Endothelial cell of umbilical vein (primary cell): Measurements from ENCODE around the gene FANK1. TPM values are rescaled to one million over a fixed set of nuclear protein-coding genes. Genes with fewer than 3 reads are reported as not detected.

Source experiments
- BruUV-seq: library from RNA; stranded (reverse); fragments of 400-500 nt; replicated peaks from 2 replicates; lab custom pipeline; 2021; lab: Mats Ljungman, UMichigan
- CTCF ChIA-PET: fragments of 300-600, 350-600 bp; sonication (Branson Sonifier 250); formaldehyde crosslinking; loops from one replicate; lab custom pipeline; 2021; ENCODE audit warnings: antibody characterized with exemption, inconsistent platforms; lab: Charles Lee
- POLR2A ChIA-PET: fragments of 300-600, 350-600 bp; sonication (Branson Sonifier 250); formaldehyde crosslinking; loops from one replicate; lab custom pipeline; 2021; ENCODE audit warnings: antibody characterized with exemption, inconsistent platforms; lab: Charles Lee
- DNase-seq: peaks from one replicate; pipeline ENCODE4 v3.0.0-alpha.2; 2011; ENCODE audit warnings: low read depth, low spot score
- FAIRE-seq: peaks from 2 replicates; lab custom pipeline; 2011; peaks lifted over from hg19 to GRCh38; lab: Jason Lieb, UNC
- H2AFZ ChIP-seq: 2 replicates; pipeline ENCODE4 v1.6.0; 2012; ENCODE audit warnings: low read depth, low read length, control low read depth, inconsistent platforms
- H3K27ac ChIP-seq: 2 replicates; pipeline ENCODE4 v1.5.1; 2011; ENCODE audit warnings: low read depth, mild to moderate bottlenecking, control low read depth, low read length, moderate library complexity; ENCODE audit not compliant: insufficient read depth
- H3K27me3 ChIP-seq, 2 experiments: 2 replicates each; pipeline versions ENCODE4 v1.6.0 to v1.6.1; 2011; ENCODE audit warnings: low read length in 2 of 2, mixed read lengths in 1 of 2; ENCODE audit not compliant: control insufficient read depth in 2 of 2, insufficient read depth in 2 of 2
- H3K36me3 ChIP-seq, 2 experiments: 2 replicates in 1 of 2; 3 replicates in 1 of 2; pipeline ENCODE4 v1.5.1; 2011; ENCODE audit warnings: low read length in 2 of 2, mild to moderate bottlenecking in 1 of 2, moderate library complexity in 1 of 2; ENCODE audit not compliant: control insufficient read depth in 2 of 2, insufficient read depth in 2 of 2; ENCODE audit errors: extremely low read depth in 1 of 2
- H3K4me1 ChIP-seq: 3 replicates; pipeline ENCODE4 v1.5.1; 2011; ENCODE audit warnings: mild to moderate bottlenecking, low read length; ENCODE audit not compliant: control insufficient read depth, insufficient read depth; ENCODE audit errors: extremely low read depth
- H3K4me2 ChIP-seq: 2 replicates; pipeline ENCODE4 v1.6.1; 2011; ENCODE audit warnings: low read length, control low read depth, mixed read lengths; ENCODE audit not compliant: insufficient read depth
- H3K4me3 ChIP-seq, 3 experiments: fragments of 200-600 bp in 1 of 3; sonication (generic), shearing (Covaris generic) in 1 of 3; replicated peaks in 1 of 3; 2 replicates each; pipeline ENCODE4 v1.5.1; 2011 to 2016; ENCODE audit warnings: control low read depth in 3 of 3, low read length in 3 of 3, mild to moderate bottlenecking in 2 of 3, inconsistent platforms in 1 of 3, low read depth in 1 of 3, moderate library complexity in 1 of 3; ENCODE audit not compliant: insufficient read depth in 1 of 3
- H3K79me2 ChIP-seq: 2 replicates; pipeline ENCODE4 v1.6.0; 2012; ENCODE audit warnings: low read length, inconsistent platforms; ENCODE audit not compliant: control insufficient read depth, insufficient read depth
- H3K9ac ChIP-seq: replicated peaks from 2 replicates; pipeline ENCODE3; 2011; ENCODE audit warnings: low read length, control low read depth; ENCODE audit not compliant: insufficient read depth; ENCODE audit errors: extremely low read depth
- H3K9me1 ChIP-seq: replicated peaks from 3 replicates; pipeline ENCODE4 v1.6.0; 2011; ENCODE audit warnings: mild to moderate bottlenecking, low read length; ENCODE audit not compliant: control insufficient read depth, insufficient read depth; ENCODE audit errors: extremely low read depth
- H3K9me3 ChIP-seq: replicated peaks from 2 replicates; pipeline ENCODE4 v1.5.1; 2012; ENCODE audit warnings: low read length, inconsistent platforms; ENCODE audit not compliant: control insufficient read depth, insufficient read depth
- H4K20me1 ChIP-seq: replicated peaks from 2 replicates; pipeline ENCODE3; 2011; ENCODE audit warnings: mild to moderate bottlenecking, low read length; ENCODE audit not compliant: control insufficient read depth, insufficient read depth; ENCODE audit errors: extremely low read depth
- EZH2 ChIP-seq: IDR thresholded peaks from 2 replicates; pipeline ENCODE4 v1.6.1; 2012; ENCODE audit warnings: borderline replicate concordance, low read depth, mild to moderate bottlenecking, moderate library complexity, low read length, inconsistent platforms; ENCODE audit not compliant: severe bottlenecking
- FOS ChIP-seq: IDR thresholded peaks from 2 replicates; pipeline ENCODE4 v1.6.1; 2011; ENCODE audit warnings: mild to moderate bottlenecking, low read length, moderate library complexity, borderline replicate concordance; ENCODE audit not compliant: insufficient read depth
- GATA2 ChIP-seq: IDR thresholded peaks from 2 replicates; pipeline ENCODE4 v1.7.0; 2011; ENCODE audit warnings: low read depth, mild to moderate bottlenecking, moderate library complexity, mixed read lengths, low read length; ENCODE audit not compliant: insufficient read length, insufficient read depth
- JUN ChIP-seq: IDR thresholded peaks from 2 replicates; pipeline ENCODE4 v1.6.1; 2011; ENCODE audit warnings: borderline replicate concordance, low read depth; ENCODE audit not compliant: insufficient read length, insufficient read depth
- MYC ChIP-seq: IDR thresholded peaks from one replicate; pipeline ENCODE4 v1.6.1; 2011; ENCODE audit warnings: mild to moderate bottlenecking, low read depth, low read length
- POLR2A ChIP-seq: IDR thresholded peaks from 2 replicates; pipeline ENCODE4 v1.6.1; 2012; ENCODE audit warnings: low read depth, mild to moderate bottlenecking, control low read depth, low read length
- POLR2AphosphoS5 ChIP-seq: IDR thresholded peaks from 2 replicates; pipeline ENCODE4 v1.6.1; 2012; ENCODE audit warnings: low read depth, mild to moderate bottlenecking, control low read depth, low read length, moderate library complexity; ENCODE audit not compliant: insufficient read depth
- dilution Hi-C: fragments of 300-500 bp; cut with MboI; formaldehyde crosslinking; loops from one replicate; pipeline ENCODE4 v1.15.0; 2019; ENCODE audit warnings: low sequenced_read_pairs; ENCODE audit not compliant: extremely low pct_ligation_motif_present
- intact Hi-C: fragments of 100-400 bp; cut with micrococcal nuclease; formaldehyde crosslinking; loops from one replicate; pipeline ENCODE4 v1.10.0; 2022
- polyA plus RNA-seq, 4 experiments: library from polyadenylated mRNA; depleted of rRNA in 3 of 4; stranded (reverse) in 3 of 4; unstranded in 1 of 4; fragments of >200 nt; gene quantifications; 2 replicates each; pipeline versions ENCODE4 v1.2.1 to v1.2.3, GENCODE V29; 2011 to 2012; ENCODE audit warnings: missing spikeins in 1 of 4
- total RNA-seq: library from RNA; stranded (reverse); gene quantifications from 2 replicates; pipeline ENCODE4 v1.2.3, GENCODE V29; 2021
- TF ChIP-seq, protein P1 (sequence below), 2 donors: IDR thresholded peaks; 1 replicate in 1 of 2; 2 replicates in 1 of 2; pipeline ENCODE4 v1.5.1; 2011; ENCODE audit warnings: low read length in 2 of 2, mild to moderate bottlenecking in 2 of 2, moderate library complexity in 2 of 2, control low read depth in 1 of 2, inconsistent platforms in 1 of 2, low read depth in 1 of 2; ENCODE audit not compliant: insufficient read depth in 1 of 2; ENCODE audit errors: extremely low read depth in 1 of 2
- TF ChIP-seq, protein P2 (sequence below): IDR thresholded peaks from 2 replicates; pipeline ENCODE4 v1.6.1; 2011; ENCODE audit not compliant: insufficient read depth, insufficient read length

FANK1 gene
- total and polyA plus RNA-seq, 2 donors (not counting 3 experiments of a cell fraction or from before 2014, with no cell fraction given), result 1.6 to 1.9 TPM

DNA sequence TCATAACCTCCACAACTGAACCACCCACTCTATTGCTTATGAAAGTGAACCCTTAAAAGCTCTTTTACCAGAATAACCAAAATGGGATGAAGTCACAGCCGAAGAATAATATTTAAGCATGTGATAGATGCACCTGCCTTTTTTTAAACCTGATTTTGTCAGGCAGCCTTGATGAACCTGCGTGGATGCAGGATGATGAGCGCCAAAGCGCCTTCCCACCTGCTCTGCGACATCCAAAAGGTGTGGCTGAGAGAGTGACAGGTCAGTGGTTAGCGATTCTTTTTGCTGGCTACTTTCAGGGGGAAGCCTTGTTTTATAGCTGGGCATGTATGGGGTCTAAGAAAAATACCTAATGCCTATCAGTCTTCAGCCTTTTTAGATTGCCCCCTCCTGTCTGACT, 157.8 kb downstream of the FANK1 start:
- POLR2A ChIA-PET, result no interaction called here
- H3K27me3 ChIP-seq, result no peaks in the 10 kb centered on the region
- no peak overlapping the region for H2AFZ ChIP-seq
- intact Hi-C loops, result no loop called here
- FAIRE-seq, result no peak
- H3K4me1 ChIP-seq, result peaks cover 25% of the 10 kb centered on the region
- H3K36me3 ChIP-seq, result no peaks in the 10 kb centered on the region
- CTCF ChIA-PET, result no interaction called here
- no TSS peak for BruUV-seq
- no peak for TF ChIP-seq JUN
- TF ChIP-seq MYC, result no peak
- TF ChIP-seq POLR2AphosphoS5, result no peak
- no peak for TF ChIP-seq EZH2
- no peak for TF ChIP-seq GATA2
- TF ChIP-seq, protein P1, sequence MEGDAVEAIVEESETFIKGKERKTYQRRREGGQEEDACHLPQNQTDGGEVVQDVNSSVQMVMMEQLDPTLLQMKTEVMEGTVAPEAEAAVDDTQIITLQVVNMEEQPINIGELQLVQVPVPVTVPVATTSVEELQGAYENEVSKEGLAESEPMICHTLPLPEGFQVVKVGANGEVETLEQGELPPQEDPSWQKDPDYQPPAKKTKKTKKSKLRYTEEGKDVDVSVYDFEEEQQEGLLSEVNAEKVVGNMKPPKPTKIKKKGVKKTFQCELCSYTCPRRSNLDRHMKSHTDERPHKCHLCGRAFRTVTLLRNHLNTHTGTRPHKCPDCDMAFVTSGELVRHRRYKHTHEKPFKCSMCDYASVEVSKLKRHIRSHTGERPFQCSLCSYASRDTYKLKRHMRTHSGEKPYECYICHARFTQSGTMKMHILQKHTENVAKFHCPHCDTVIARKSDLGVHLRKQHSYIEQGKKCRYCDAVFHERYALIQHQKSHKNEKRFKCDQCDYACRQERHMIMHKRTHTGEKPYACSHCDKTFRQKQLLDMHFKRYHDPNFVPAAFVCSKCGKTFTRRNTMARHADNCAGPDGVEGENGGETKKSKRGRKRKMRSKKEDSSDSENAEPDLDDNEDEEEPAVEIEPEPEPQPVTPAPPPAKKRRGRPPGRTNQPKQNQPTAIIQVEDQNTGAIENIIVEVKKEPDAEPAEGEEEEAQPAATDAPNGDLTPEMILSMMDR (IDR thresholded peaks at IDR 0.05; ENCODE audit: extremely low read depth in 1 of 2, insufficient read depth in 1 of 2, low read depth in 1 of 2, low read length in 2 of 2), result no peak
- no peak for TF ChIP-seq FOS
- TF ChIP-seq POLR2A, result no peak
- TF ChIP-seq, protein P2, sequence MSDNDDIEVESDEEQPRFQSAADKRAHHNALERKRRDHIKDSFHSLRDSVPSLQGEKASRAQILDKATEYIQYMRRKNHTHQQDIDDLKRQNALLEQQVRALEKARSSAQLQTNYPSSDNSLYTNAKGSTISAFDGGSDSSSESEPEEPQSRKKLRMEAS, result no peak
- dilution Hi-C loops, result no loop called here
- H3K9me3 ChIP-seq, result no peaks in the 10 kb centered on the region
- no peak overlapping the region for H3K4me3 ChIP-seq
- no peak overlapping the region for H3K27ac ChIP-seq
- DNase-seq, result no peak
- no peak overlapping the region for H3K9ac ChIP-seq
- no peaks in the 10 kb centered on the region for H4K20me1 ChIP-seq
- H3K4me2 ChIP-seq, result no peak overlapping the region
- no peaks in the 10 kb centered on the region for H3K9me1 ChIP-seq
- H3K79me2 ChIP-seq, result no peaks in the 10 kb centered on the region
